Activated T-helper 17 cell treated with anti-CD3 and anti-CD28 coated beads, Interleukin-2, amount 50 U/mL, for 72 hours (primary cell): ENCODE measurements around the gene CPEB2. TPM values are rescaled to one million over a fixed set of nuclear protein-coding genes. Genes with fewer than 3 reads are reported as not detected.
"Not testable (repeated sequence)": the region's sequence is repeated elsewhere in the genome, so short reads cannot be mapped to it uniquely, and the experiment has no call there.

ENCODE experiments used
- ATAC-seq: fragments of 150-1000 bp; cut with Tn5 transposase; replicated peaks from 2 replicates; pipeline ENCODE4 v1.10.0; 2021; ENCODE audit warnings: mild to moderate bottlenecking, moderate library complexity
- H3K27ac Mint-ChIP-seq: one replicate; pipeline ENCODE4 v1.8.0; 2022; ENCODE audit warnings: mixed read lengths
- H3K27me3 Mint-ChIP-seq: one replicate; pipeline ENCODE4 v1.8.0; 2022; ENCODE audit warnings: mixed read lengths
- H3K36me3 Mint-ChIP-seq: one replicate; pipeline ENCODE4 v1.8.0; 2022; ENCODE audit warnings: low read depth, mild to moderate bottlenecking, mixed read lengths
- H3K4me1 Mint-ChIP-seq: one replicate; pipeline ENCODE4 v1.8.0; 2022; ENCODE audit warnings: mixed read lengths
- H3K4me3 Mint-ChIP-seq: one replicate; pipeline ENCODE4 v1.8.0; 2022; ENCODE audit warnings: mild to moderate bottlenecking, mixed read lengths
- H3K9me3 Mint-ChIP-seq: one replicate; pipeline ENCODE4 v1.8.0; 2022; ENCODE audit warnings: mixed read lengths
- total RNA-seq, 2 donors: library from RNA; stranded (reverse); gene quantifications; one replicate each; pipeline ENCODE4 v1.2.3, GENCODE V29; 2022

CPEB2 gene
- total RNA-seq, 2 donors from 2014 or later: 8.1 to 10.5 TPM

DNA sequence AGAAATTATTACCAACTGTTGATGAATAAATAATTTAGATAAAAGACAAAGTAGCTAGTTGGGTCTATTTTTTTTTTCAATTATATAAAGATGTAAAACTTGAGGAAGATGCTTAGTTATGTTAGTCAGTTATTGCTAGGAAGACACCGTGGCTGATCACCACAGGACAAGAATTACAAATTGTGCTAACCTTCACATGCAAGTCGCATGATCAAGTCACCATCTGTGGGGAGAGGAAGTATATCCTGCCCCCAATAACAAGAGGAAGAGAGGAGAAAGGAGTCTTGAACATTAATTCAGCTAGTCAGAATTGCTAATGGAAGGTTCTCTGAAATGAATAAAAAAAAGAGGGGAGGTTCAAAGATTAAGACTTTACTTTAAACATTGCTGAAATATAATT lies 52.3 kb downstream of the CPEB2 start:
- no peaks in the 10 kb centered on the region for H3K27me3 Mint-ChIP-seq
- H3K36me3 Mint-ChIP-seq: peaks cover 36% of the 10 kb centered on the region
- no peak overlapping the region for H3K4me3 Mint-ChIP-seq
- H3K27ac Mint-ChIP-seq: no peak overlapping the region
- H3K9me3 Mint-ChIP-seq: no peaks in the 10 kb centered on the region
- H3K4me1 Mint-ChIP-seq: no peaks in the 10 kb centered on the region
- ATAC-seq: no peak

DNA sequence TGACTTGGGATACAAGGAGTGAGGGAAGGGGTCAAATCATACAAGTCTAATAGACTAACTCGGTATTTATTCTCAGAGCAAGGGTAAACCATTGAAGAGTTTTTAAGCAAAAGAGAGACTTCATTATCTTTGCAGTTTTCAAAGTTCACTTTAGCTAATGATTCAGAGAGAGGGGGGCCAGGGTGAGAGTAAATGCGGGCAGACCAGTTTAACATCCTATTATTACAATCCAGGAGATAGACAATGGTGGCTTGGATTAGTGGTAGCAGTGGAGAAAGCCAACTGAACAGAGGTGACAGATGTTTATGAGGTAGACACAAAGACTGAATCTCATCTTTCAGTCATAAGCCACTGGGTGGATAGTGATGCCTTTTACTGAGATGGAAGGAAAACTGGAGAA lies 57.9 kb downstream of the CPEB2 start:
- H3K4me1 Mint-ChIP-seq: no peaks in the 10 kb centered on the region
- no peak for ATAC-seq
- H3K36me3 Mint-ChIP-seq: peaks cover 18% of the 10 kb centered on the region
- no peaks in the 10 kb centered on the region for H3K9me3 Mint-ChIP-seq
- no peak overlapping the region for H3K4me3 Mint-ChIP-seq
- H3K27ac Mint-ChIP-seq: no peak overlapping the region
- no peaks in the 10 kb centered on the region for H3K27me3 Mint-ChIP-seq

DNA sequence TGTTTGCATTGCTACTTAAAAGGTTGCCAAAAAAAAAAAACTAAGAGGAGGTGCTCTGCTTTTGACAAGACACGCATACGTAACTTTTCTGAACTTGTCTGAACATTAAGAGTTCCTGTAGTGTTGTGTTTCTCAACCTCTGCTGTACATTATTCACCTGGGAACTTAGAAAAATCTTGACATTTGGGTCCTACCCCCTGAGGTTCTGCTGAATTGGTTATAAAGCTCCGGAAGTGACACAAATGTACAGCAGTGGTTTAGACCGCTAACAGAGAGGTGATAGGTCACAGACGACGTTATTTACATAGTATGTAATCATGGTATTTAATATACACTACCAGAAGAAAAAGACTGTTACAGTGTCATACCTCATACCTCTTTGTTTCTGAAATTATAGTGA lies 61.1 kb downstream of the CPEB2 start:
- ATAC-seq: no peak
- Mint-ChIP-seq H3K4me3 (no peak overlapping the region), H3K27ac (no peak overlapping the region), H3K9me3 (no peaks in the 10 kb centered on the region), H3K36me3 (peaks cover 37% of the 10 kb centered on the region), H3K27me3 (no peaks in the 10 kb centered on the region), H3K4me1 (no peaks in the 10 kb centered on the region)

DNA sequence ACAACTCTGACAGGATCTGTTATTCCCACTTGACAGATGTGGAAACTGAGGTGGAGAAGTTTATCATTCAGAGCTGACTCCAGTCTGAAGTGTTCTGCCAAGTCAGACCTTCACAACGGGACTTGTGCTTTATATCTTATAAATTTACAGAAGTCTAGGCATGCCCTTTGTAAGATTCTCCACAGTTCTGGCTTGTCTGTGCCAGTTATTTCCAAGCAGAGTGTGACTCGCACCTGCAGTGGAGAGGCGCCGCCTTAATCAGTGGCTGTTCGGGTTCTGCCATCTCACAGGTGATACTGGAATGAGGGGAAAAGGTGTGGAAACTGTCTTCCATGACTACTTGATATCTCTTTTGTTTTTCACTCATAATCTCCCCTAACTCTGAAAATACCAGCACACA lies 63.2 kb downstream of the CPEB2 start:
- no peaks in the 10 kb centered on the region for H3K9me3 Mint-ChIP-seq
- no peak for ATAC-seq
- H3K4me3 Mint-ChIP-seq: no peak overlapping the region

DNA sequence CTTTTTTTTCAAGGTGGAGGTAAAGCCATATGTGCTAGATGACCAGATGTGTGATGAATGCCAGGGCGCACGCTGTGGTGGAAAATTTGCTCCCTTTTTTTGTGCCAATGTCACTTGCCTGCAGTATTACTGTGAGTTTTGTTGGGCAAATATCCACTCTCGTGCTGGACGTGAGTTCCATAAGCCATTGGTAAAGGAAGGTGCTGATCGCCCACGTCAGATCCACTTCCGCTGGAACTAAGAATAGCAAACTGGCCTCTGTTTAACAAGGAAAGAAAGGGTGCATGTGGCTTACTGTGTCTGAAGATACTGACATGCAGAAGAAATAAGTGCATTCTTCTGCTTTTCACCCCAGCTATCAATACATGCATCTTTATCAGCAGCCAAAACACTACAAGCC lies 63.9 kb downstream of the CPEB2 start:
- no peaks in the 10 kb centered on the region for H3K9me3 Mint-ChIP-seq

More for the DNA sequence above, 63.2 kb downstream of the CPEB2 start:
- H3K27ac Mint-ChIP-seq: no peak overlapping the region
- H3K4me1 Mint-ChIP-seq: no peaks in the 10 kb centered on the region
- H3K27me3 Mint-ChIP-seq: no peaks in the 10 kb centered on the region
- H3K36me3 Mint-ChIP-seq: peaks cover 48% of the 10 kb centered on the region

DNA sequence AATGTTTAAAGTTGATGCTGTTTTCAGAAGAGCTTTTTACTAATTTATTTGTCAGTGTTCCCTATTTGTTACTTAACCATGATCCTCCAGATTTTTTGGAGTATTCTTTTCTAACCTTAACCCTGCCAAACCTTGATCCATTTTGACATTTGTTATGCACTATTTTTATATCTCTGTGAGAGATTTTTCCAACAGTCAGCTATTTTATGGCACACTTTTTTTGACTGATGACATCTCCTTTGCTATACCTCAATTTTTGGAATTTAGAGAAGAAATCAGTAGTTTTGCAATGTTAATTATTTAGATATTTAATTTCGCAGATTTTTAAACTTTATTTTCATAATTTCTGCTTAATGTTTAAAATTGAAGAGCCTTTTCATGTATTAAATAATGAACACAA lies 66.0 kb downstream of the CPEB2 start:
- Mint-ChIP-seq H3K36me3 (peaks cover 49% of the 10 kb centered on the region), H3K27ac (no peak overlapping the region), H3K27me3 (no peaks in the 10 kb centered on the region), H3K4me3 (no peak overlapping the region), H3K4me1 (no peaks in the 10 kb centered on the region), H3K9me3 (no peaks in the 10 kb centered on the region)
- ATAC-seq: no peak

More for the DNA sequence above, 63.9 kb downstream of the CPEB2 start:
- no peak overlapping the region for H3K27ac Mint-ChIP-seq
- peaks cover 49% of the 10 kb centered on the region for H3K36me3 Mint-ChIP-seq
- H3K4me3 Mint-ChIP-seq: no peak overlapping the region
- no peak for ATAC-seq
- no peaks in the 10 kb centered on the region for H3K4me1 Mint-ChIP-seq
- H3K27me3 Mint-ChIP-seq: no peaks in the 10 kb centered on the region

DNA sequence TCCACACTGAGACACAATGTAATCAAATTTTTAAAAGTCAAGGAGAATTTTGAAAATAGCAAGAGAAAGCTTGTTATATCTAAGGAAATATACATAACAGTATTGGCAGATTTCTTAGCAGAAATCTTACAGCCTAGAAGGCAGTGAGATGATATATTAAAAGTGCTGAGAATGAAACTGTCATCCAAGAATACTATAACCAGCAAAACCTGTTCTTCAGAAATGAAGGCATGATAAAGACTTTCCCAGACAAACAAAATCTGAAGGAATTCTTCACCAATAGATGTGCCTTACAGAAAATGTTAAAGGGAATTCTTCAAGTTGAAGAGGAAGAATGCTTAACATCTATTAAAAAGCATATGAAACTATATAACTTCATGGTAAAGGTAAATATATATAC lies 73.6 kb downstream of the CPEB2 start:
- no peak for ATAC-seq

DNA sequence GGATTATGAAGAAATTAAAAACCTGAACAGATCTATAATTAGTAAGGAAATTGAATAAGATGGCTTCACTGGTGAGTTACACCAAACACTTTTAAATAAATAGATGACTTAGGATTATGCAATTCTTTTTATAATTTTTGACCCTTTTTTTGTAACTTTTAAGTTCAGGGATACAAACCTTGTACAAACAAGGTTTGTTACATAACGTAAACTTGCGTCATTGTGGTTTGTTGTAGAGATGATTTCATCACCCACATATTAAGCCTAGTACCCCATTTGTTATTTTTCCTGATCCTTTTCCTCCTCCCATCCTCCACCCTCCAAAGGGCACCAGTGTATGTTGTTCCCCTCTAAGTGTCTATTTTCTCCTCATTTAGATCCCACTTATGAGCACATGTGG lies 75.7 kb downstream of the CPEB2 start:
- H3K27me3 Mint-ChIP-seq: no peaks in the 10 kb centered on the region
- no peaks in the 10 kb centered on the region for H3K4me1 Mint-ChIP-seq
- peaks cover 18% of the 10 kb centered on the region for H3K9me3 Mint-ChIP-seq
- H3K27ac Mint-ChIP-seq: no peak overlapping the region
- no peak overlapping the region for H3K4me3 Mint-ChIP-seq
- no peaks in the 10 kb centered on the region for H3K36me3 Mint-ChIP-seq
- no peak for ATAC-seq

More for the DNA sequence above, 73.6 kb downstream of the CPEB2 start:
- no peaks in the 10 kb centered on the region for H3K4me1 Mint-ChIP-seq
- no peak overlapping the region for H3K27ac Mint-ChIP-seq
- no peak overlapping the region for H3K4me3 Mint-ChIP-seq
- H3K27me3 Mint-ChIP-seq: no peaks in the 10 kb centered on the region
- peaks cover 18% of the 10 kb centered on the region for H3K9me3 Mint-ChIP-seq
- H3K36me3 Mint-ChIP-seq: no peaks in the 10 kb centered on the region

DNA sequence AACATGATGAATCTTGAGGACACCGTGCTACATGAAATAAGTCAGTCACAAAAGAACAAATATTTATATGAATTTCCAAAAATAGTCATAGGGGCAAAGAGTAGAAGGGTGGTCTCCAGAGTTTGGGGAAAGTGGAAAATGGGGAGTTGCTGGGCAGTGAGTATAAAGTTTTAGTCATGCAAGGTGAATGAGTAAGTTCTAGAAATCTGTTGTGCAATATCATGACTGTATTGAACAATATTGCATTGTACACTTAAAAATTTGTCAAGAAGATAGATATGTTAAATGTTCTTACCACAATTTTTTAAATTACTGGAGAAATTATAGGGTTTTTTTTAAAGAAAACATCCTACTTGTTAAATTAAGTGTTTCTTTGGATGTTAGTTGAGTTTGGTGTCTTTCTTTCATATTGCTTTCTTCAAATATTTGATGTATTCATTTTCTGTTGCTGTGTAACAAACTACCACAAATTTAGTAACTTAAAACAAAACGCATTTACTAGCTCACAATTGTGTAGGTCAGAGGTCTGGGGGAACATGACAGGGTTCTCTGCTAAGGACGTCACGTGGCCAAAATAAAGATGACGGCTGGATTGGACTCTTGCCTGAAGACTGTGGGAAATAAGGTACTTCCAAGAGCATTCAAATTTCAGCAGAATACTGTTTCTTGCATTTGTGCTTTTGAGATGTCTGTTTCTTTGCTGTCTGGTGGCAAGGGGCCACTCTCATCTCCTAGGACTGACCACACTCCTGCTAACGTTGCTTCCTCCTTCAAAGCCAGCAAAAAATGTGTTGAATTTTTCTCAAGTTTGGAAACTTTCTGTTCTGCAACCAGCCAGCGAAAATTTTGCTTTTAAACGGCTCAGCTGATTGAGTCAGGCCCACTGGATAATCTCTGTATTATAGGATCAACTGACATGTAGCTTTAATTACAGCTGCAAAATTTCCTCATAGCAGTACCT lies 76.7 kb downstream of the CPEB2 start:
- H3K27me3 Mint-ChIP-seq: peaks cover 3% of the 10 kb centered on the region
- H3K27ac Mint-ChIP-seq: no peak overlapping the region
- ATAC-seq: no peak
- no peaks in the 10 kb centered on the region for H3K4me1 Mint-ChIP-seq
- H3K9me3 Mint-ChIP-seq: peaks cover 14% of the 10 kb centered on the region
- no peak overlapping the region for H3K4me3 Mint-ChIP-seq
- no peaks in the 10 kb centered on the region for H3K36me3 Mint-ChIP-seq

DNA sequence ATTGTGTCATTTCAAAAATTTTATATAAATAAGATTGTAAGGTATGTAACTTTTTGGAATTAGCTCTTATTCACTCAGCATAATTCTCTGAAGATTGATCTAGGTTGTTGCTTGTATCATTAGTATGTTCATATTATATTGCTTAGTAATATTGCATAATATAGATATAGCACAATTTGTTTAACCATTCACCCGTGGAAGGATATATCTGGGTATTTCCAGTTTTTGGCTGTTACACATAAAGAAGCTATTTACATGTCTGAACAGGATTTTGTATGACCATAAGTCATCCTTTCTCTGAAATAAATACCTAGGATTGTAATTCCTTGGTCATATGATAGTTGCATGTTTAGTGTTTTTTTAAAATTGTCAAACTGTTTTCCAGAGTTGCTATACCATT lies 82.5 kb downstream of the CPEB2 start:
- no peak for ATAC-seq
- H3K4me1 Mint-ChIP-seq: no peaks in the 10 kb centered on the region
- no peak overlapping the region for H3K27ac Mint-ChIP-seq
- H3K27me3 Mint-ChIP-seq: peaks cover 9% of the 10 kb centered on the region
- H3K9me3 Mint-ChIP-seq: no peaks in the 10 kb centered on the region
- no peaks in the 10 kb centered on the region for H3K36me3 Mint-ChIP-seq
- no peak overlapping the region for H3K4me3 Mint-ChIP-seq

DNA sequence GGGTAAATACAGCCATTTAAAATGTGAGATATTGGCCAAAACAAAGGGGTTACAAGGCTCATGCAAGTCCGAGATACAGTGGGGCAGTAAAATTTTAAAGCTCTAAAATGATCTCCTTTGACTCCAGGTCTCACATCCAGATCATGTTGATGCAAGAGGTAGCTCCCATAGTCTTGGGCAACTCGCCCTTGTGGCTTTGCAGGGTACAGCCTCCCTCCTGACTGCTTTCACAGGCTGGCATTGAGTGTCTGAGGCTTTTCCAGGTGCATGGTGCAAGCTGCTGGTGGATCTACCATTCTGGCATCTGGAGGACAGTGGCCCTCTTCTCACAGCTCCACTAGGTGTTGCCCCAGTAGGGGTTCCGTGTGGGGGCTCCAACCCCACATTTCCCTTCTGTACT lies 83.5 kb downstream of the CPEB2 start:
- not testable (repeated sequence) for ATAC-seq, H3K9me3 Mint-ChIP-seq, H3K4me3 Mint-ChIP-seq, H3K36me3 Mint-ChIP-seq, H3K4me1 Mint-ChIP-seq, H3K27ac Mint-ChIP-seq
- peaks cover 14% of the 10 kb centered on the region for H3K27me3 Mint-ChIP-seq

DNA sequence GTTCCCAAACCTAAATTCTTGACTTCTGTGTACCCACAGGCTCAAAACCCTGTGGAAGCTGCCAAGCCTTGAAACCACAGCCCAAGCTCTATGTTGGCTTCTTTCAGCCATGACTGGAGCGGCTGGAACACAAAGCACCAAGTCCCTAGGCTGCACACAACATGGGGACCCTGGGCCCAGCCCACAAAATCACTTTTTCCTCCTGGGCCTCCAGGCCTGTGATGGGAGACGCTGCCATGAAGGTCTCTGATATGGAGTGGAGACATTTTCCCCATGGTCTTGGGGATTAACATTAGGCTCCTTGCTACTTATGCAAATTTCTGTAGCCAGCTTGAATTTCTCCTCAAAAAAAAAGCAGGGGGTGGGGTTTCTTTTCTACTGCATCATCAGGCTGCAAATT lies 84.0 kb downstream of the CPEB2 start:
- not testable (repeated sequence) for H3K9me3 Mint-ChIP-seq, H3K36me3 Mint-ChIP-seq, H3K27ac Mint-ChIP-seq, ATAC-seq, H3K4me1 Mint-ChIP-seq, H3K4me3 Mint-ChIP-seq
- H3K27me3 Mint-ChIP-seq: peaks cover 16% of the 10 kb centered on the region

DNA sequence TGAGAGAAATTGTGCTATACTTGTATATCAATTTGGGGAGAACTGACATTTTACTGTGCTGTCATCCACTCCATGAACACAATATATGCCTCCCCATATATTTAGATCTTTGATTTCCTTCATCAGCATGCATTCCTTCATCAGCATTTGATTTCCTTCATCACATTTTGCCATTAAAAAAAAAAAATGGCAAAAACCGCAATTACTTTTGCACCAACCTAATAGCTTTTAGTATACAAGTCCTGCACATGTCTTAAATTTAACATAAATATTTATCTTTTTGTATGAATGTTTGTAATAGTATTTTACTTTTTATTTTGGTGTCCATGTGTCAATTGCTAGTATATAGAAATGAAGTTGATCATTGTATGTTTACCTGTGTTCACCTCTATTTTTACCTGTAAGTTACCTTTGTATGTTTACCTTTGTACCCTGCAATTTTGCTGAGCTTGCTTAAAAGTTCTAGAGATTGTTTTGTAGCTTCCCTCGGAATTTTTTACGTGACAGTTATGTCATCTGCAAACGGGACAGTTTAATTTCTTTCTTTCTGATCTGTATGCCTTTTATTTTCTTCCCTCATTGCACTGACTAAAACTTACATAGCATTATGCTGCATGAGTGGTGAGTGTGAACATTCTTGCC lies 86.2 kb downstream of the CPEB2 start:
- Mint-ChIP-seq H3K27ac (no peak overlapping the region), H3K27me3 (peaks cover 16% of the 10 kb centered on the region), H3K9me3 (no peaks in the 10 kb centered on the region), H3K4me3 (no peak overlapping the region), H3K4me1 (no peaks in the 10 kb centered on the region), H3K36me3 (no peaks in the 10 kb centered on the region)
- ATAC-seq: no peak

DNA sequence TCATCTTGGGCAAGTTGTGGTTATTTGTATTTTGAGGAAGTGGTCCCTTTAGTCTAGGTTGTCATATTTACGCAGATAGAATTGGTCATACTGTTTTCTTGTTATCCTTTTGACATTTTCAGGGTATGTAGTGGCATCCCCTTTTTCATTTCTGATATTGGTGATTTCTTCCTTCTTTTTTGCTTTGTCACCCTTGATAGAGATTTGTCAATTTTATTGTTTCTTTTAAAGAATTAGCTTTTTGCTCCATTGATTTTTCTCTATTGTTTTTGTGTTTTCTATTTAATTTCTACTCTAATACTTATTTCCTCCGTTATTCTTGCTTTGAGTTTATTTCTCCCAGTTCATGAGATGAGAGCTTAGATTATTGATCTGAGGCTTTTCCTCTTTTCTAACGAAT lies 87.7 kb downstream of the CPEB2 start:
- Mint-ChIP-seq H3K27ac (no peak overlapping the region), H3K27me3 (peaks cover 16% of the 10 kb centered on the region), H3K4me3 (no peak overlapping the region), H3K9me3 (no peaks in the 10 kb centered on the region), H3K4me1 (no peaks in the 10 kb centered on the region), H3K36me3 (no peaks in the 10 kb centered on the region)
- no peak for ATAC-seq

DNA sequence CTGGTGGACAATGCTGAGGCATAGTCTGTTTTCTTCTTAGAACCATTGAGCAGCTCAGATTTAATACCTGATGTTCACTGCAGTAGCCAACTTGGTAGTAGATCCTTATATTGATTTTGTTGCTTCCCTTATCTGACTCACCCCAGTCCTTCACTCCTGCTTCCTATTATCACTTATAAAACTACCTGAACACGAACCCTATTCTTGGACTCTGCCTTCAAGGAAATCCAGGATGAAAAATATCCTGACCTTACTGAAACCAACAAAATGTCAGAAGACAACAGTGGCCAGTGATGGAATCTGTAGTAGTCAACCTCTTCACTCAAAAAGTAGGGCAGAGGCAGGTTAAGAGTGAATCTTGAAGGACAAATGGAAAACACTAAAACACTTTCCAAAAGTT lies 98.1 kb downstream of the CPEB2 start:
- Mint-ChIP-seq H3K36me3 (no peaks in the 10 kb centered on the region), H3K4me1 (no peaks in the 10 kb centered on the region), H3K4me3 (no peak overlapping the region), H3K27ac (no peak overlapping the region), H3K9me3 (no peaks in the 10 kb centered on the region), H3K27me3 (peaks cover 18% of the 10 kb centered on the region)
- ATAC-seq: no peak
